DOHH2 (cell line): ENCODE results near the gene CLSTN1.

Source experiments
- H3F3A ChIP-seq: fragments of 200-600 bp; sonication (generic), shearing (Covaris generic); 2 replicates; pipeline ENCODE4 v1.6.0; 2016; ENCODE audit warnings: antibody characterized with exemption, mild to moderate bottlenecking; ENCODE audit not compliant: control insufficient read depth, insufficient read depth
- H3K27ac ChIP-seq: fragments of 200-600 bp; sonication (generic); 2 replicates; pipeline ENCODE4 v1.5.1; 2014; ENCODE audit warnings: low read depth, mild to moderate bottlenecking, low read length, moderate library complexity
- H3K27me3 ChIP-seq: fragments of 200-600 bp; sonication (generic); 2 replicates; pipeline ENCODE4 v1.6.1; 2014; ENCODE audit warnings: mild to moderate bottlenecking, low read length, mixed read lengths; ENCODE audit not compliant: control insufficient read depth
- H3K36me3 ChIP-seq: fragments of 200-600 bp; sonication (generic); 2 replicates; pipeline ENCODE4 v1.6.1; 2014; ENCODE audit warnings: mild to moderate bottlenecking, low read length, moderate library complexity, mixed read lengths; ENCODE audit not compliant: control insufficient read depth
- H3K4me1 ChIP-seq: fragments of 200-600 bp; sonication (generic); 2 replicates; pipeline ENCODE4 v1.6.1; 2014; ENCODE audit warnings: mild to moderate bottlenecking, low read length, mixed read lengths; ENCODE audit not compliant: control insufficient read depth
- H3K4me2 ChIP-seq: fragments of 200-600 bp; sonication (generic); 2 replicates; pipeline ENCODE4 v1.6.0; 2014; ENCODE audit warnings: mild to moderate bottlenecking, low read length, moderate library complexity
- H3K4me3 ChIP-seq: fragments of 200-600 bp; sonication (generic); 2 replicates; pipeline ENCODE4 v1.5.1; 2014; ENCODE audit warnings: mild to moderate bottlenecking, low read length, mixed read lengths
- H3K79me2 ChIP-seq: fragments of 200-600 bp; sonication (generic); 2 replicates; pipeline ENCODE4 v1.6.1; 2014; ENCODE audit warnings: mild to moderate bottlenecking, low read length, mixed read lengths; ENCODE audit not compliant: control insufficient read depth
- H3K9me2 ChIP-seq: fragments of 200-600 bp; sonication (generic); replicated peaks from 2 replicates; pipeline ENCODE4 v1.6.1; 2014; ENCODE audit warnings: mild to moderate bottlenecking, low read length, mixed read lengths; ENCODE audit not compliant: control insufficient read depth
- H3K9me3 ChIP-seq: fragments of 200-600 bp; sonication (generic); 2 replicates; pipeline ENCODE4 v1.6.1; 2014; ENCODE audit warnings: antibody characterized with exemption, low read length, mixed read lengths; ENCODE audit not compliant: control insufficient read depth, insufficient read depth
- H4K20me1 ChIP-seq: fragments of 200-600 bp; sonication (generic); 2 replicates; pipeline ENCODE4 v1.6.0; 2014; ENCODE audit warnings: low read depth, mild to moderate bottlenecking, antibody characterized with exemption, low read length, moderate library complexity; ENCODE audit not compliant: control insufficient read depth, insufficient read depth
- EZH2phosphoT487 ChIP-seq: fragments of 200-600 bp; sonication (generic); IDR thresholded peaks from 2 replicates; pipeline ENCODE4 v1.6.1; 2017; ENCODE audit warnings: borderline replicate concordance, mild to moderate bottlenecking, antibody characterized with exemption, low read length, moderate library complexity, mixed read lengths
- TF ChIP-seq, protein P1 (sequence below): fragments of 200-600 bp; sonication (generic); IDR thresholded peaks from one replicate; pipeline ENCODE4 v1.5.1; 2014; ENCODE audit warnings: antibody characterized with exemption, mild to moderate bottlenecking, low read depth, low read length; ENCODE audit not compliant: poor library complexity, severe bottlenecking

CLSTN1 gene

DNA sequence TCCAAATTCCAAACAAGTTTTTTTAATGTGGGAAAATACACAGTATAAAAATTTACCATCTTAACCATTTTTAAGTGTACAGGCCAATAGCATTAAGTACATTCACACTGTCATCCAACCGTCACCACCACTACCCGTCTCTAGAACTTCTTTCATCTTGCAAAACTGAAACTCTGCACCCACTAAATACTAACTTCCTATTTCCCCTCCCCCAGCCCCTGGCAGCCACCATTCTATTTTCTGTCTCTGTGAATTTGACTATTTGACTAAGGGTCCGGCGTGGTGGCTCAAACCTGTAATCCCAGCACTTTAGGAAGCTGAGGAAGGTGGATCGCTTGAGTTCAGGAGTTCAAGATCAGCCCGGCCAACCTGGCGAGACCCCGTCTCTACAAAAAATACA, 36.1 kb downstream of the CLSTN1 start:
- Histone ChIP-seq H3K79me2 (peaks cover 93% of the 10 kb centered on the region), H3F3A (peaks cover 37% of the 10 kb centered on the region), H3K27me3 (no peaks in the 10 kb centered on the region), H3K27ac (peak overlapping the region; percentile 94), H4K20me1 (no peaks in the 10 kb centered on the region; the same call in 1 of the 2 replicates), H3K4me1 (peaks cover 87% of the 10 kb centered on the region), H3K9me2 (no peaks in the 10 kb centered on the region), H3K36me3 (peaks cover 23% of the 10 kb centered on the region), H3K4me2 (peak overlapping the region; percentile 98), H3K4me3 (peak overlapping the region; percentile 74), H3K9me3 (no peaks in the 10 kb centered on the region)
- TF ChIP-seq EZH2phosphoT487: no peak
- TF ChIP-seq, protein P1, sequence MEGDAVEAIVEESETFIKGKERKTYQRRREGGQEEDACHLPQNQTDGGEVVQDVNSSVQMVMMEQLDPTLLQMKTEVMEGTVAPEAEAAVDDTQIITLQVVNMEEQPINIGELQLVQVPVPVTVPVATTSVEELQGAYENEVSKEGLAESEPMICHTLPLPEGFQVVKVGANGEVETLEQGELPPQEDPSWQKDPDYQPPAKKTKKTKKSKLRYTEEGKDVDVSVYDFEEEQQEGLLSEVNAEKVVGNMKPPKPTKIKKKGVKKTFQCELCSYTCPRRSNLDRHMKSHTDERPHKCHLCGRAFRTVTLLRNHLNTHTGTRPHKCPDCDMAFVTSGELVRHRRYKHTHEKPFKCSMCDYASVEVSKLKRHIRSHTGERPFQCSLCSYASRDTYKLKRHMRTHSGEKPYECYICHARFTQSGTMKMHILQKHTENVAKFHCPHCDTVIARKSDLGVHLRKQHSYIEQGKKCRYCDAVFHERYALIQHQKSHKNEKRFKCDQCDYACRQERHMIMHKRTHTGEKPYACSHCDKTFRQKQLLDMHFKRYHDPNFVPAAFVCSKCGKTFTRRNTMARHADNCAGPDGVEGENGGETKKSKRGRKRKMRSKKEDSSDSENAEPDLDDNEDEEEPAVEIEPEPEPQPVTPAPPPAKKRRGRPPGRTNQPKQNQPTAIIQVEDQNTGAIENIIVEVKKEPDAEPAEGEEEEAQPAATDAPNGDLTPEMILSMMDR: no peak

DNA sequence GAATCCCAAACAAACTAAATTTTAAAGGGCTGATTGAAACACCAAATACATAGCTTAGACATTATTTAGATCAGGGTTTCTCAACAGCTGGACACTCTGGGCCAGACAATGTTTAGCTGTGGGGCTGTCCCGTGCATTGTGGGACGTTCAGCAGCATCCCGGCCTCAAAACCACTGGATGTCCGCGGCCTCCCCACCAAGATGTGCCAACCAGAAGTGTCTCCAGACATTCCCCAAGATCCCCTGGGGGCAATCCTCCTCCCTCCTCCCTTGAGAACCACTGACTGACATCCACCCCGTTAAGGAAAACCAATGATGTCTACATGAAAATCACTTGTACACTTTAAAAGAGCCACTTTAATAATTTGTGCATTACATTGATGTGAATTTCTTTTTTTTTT, 38.4 kb downstream of the CLSTN1 start:
- peak overlapping the region; percentile 98 for H3K4me2 ChIP-seq
- H3K36me3 ChIP-seq: peaks cover 29% of the 10 kb centered on the region
- no peaks in the 10 kb centered on the region for H3K9me2 ChIP-seq
- no peaks in the 10 kb centered on the region for H3K27me3 ChIP-seq
- H4K20me1 ChIP-seq: no peaks in the 10 kb centered on the region; the same call in 1 of the 2 replicates
- TF ChIP-seq, protein P1: no peak
- TF ChIP-seq EZH2phosphoT487: no peak
- peaks cover 90% of the 10 kb centered on the region for H3K4me1 ChIP-seq
- H3K27ac ChIP-seq: peak overlapping the region; percentile 94
- H3K4me3 ChIP-seq: peak overlapping the region; percentile 74
- H3F3A ChIP-seq: peaks cover 40% of the 10 kb centered on the region
- H3K9me3 ChIP-seq: no peaks in the 10 kb centered on the region
- peaks cover 93% of the 10 kb centered on the region for H3K79me2 ChIP-seq

DNA sequence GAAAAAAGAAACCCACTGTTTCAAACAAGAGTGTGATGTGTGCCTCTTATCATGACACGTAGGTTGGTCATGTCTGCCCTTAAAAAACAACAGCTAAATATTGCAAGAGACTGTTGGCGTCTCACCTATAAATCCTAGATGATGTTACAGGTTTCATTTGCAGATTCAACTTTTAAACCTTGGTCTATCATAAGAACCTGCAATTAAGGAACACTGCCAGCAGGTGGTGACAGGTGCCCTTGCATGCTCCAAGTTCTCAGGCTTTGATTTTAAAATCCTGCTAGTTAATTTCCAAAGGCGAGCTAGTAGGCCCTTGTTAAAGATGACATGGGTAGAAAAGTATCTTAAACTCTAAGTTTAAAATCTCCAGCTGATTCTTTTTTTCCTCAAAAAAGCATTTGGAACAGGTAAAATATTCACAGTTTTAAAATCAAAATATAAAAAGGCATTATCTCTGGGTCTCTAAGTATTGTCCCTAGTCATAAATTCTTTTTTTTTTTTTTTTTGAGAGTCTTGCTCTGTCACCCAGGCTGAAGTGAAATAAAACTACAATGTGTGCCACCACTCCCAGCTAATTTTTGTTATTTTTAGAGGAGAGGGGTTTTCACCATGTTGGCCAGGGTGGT, 39.1 kb downstream of the CLSTN1 start:
- H4K20me1 ChIP-seq: no peaks in the 10 kb centered on the region; the same call in 1 of the 2 replicates
- no peaks in the 10 kb centered on the region for H3K9me2 ChIP-seq
- H3K4me3 ChIP-seq: peak overlapping the region; percentile 74
- peaks cover 37% of the 10 kb centered on the region for H3F3A ChIP-seq
- H3K36me3 ChIP-seq: peaks cover 30% of the 10 kb centered on the region
- peaks cover 93% of the 10 kb centered on the region for H3K79me2 ChIP-seq
- TF ChIP-seq, protein P1: peak; percentile 84
- TF ChIP-seq EZH2phosphoT487: no peak
- H3K9me3 ChIP-seq: no peaks in the 10 kb centered on the region
- H3K27ac ChIP-seq: peak overlapping the region; percentile 94
- H3K4me1 ChIP-seq: peaks cover 85% of the 10 kb centered on the region
- no peaks in the 10 kb centered on the region for H3K27me3 ChIP-seq
- peak overlapping the region; percentile 98 for H3K4me2 ChIP-seq
